GM23248 (cell line): Measurements from ENCODE around the gene PDIA6. TPM values are rescaled to one million over a fixed set of nuclear protein-coding genes. Genes with fewer than 3 reads are reported as not detected.
"Not testable (repeated sequence)": the region's sequence is repeated elsewhere in the genome, so short reads cannot be mapped to it uniquely, and the experiment has no call there.

ENCODE experiments used
- DNase-seq: peaks from one replicate; pipeline ENCODE4 v3.0.0-alpha.2; 2015
- H2AFZ ChIP-seq: fragments of 200-600 bp; sonication (generic); 2 replicates; pipeline ENCODE4 v1.6.1; 2016; ENCODE audit warnings: antibody characterized with exemption
- H3F3A ChIP-seq: fragments of 200-600 bp; sonication (generic); 2 replicates; pipeline ENCODE4 v1.6.1; 2016; ENCODE audit warnings: mild to moderate bottlenecking, antibody characterized with exemption, mixed run types; ENCODE audit not compliant: insufficient read depth
- H3K27ac ChIP-seq: fragments of 200-600 bp; sonication (generic); 2 replicates; pipeline ENCODE4 v1.5.1; 2016; ENCODE audit warnings: mild to moderate bottlenecking
- H3K27me3 ChIP-seq: fragments of 200-600 bp; sonication (generic); replicated peaks from 2 replicates; pipeline ENCODE4 v1.6.1; 2016; ENCODE audit warnings: mild to moderate bottlenecking; ENCODE audit not compliant: insufficient read depth
- H3K36me3 ChIP-seq: fragments of 200-600 bp; sonication (generic); 2 replicates; pipeline ENCODE4 v1.6.1; 2016; ENCODE audit warnings: low read depth, mild to moderate bottlenecking
- H3K4me1 ChIP-seq: fragments of 200-600 bp; sonication (generic); 2 replicates; pipeline ENCODE4 v1.6.1; 2016; ENCODE audit warnings: mild to moderate bottlenecking; ENCODE audit not compliant: insufficient read depth
- H3K4me2 ChIP-seq: fragments of 200-600 bp; sonication (generic); one replicate; pipeline ENCODE4 v1.6.1; 2016; ENCODE audit warnings: mild to moderate bottlenecking; ENCODE audit not compliant: unreplicated experiment
- H3K4me3 ChIP-seq: fragments of 200-600 bp; sonication (generic); 2 replicates; pipeline ENCODE4 v1.5.1; 2016; ENCODE audit warnings: mild to moderate bottlenecking
- H3K79me2 ChIP-seq: fragments of 200-600 bp; sonication (generic); 2 replicates; pipeline ENCODE4 v1.6.1; 2016; ENCODE audit warnings: mild to moderate bottlenecking; ENCODE audit not compliant: insufficient read depth
- H3K9ac ChIP-seq: fragments of 200-600 bp; sonication (generic); 2 replicates; pipeline ENCODE4 v1.6.1; 2016; ENCODE audit warnings: mild to moderate bottlenecking
- H3K9me2 ChIP-seq: fragments of 200-600 bp; sonication (generic); 2 replicates; pipeline ENCODE4 v1.6.1; 2016; ENCODE audit warnings: mixed run types, mild to moderate bottlenecking, moderate library complexity; ENCODE audit not compliant: insufficient read depth
- H3K9me3 ChIP-seq: fragments of 200-600 bp; sonication (generic); one replicate; pipeline ENCODE4 v1.6.1; 2017; ENCODE audit warnings: low read depth
- H4K20me1 ChIP-seq: fragments of 200-600 bp; sonication (generic); 2 replicates; pipeline ENCODE4 v1.6.0; 2016; ENCODE audit not compliant: insufficient read depth
- EZH2 ChIP-seq: fragments of 200-600 bp; sonication (generic); IDR thresholded peaks from 2 replicates; pipeline ENCODE4 v1.6.1; 2018; ENCODE audit warnings: antibody characterized with exemption, mild to moderate bottlenecking; ENCODE audit not compliant: insufficient read depth, poor library complexity, severe bottlenecking
- EZH2phosphoT487 ChIP-seq: fragments of 200-600 bp; sonication (generic); IDR thresholded peaks from 2 replicates; pipeline ENCODE4 v1.6.1; 2018; ENCODE audit warnings: antibody characterized with exemption, moderate library complexity, mild to moderate bottlenecking, low read depth; ENCODE audit not compliant: insufficient read depth
- WGBS, 2 experiments: methylation state at CpG; one replicate each; pipeline ENCODE4 v1.1.6; 2015 to 2017; ENCODE audit warnings: low lambda C conversion rate in 2 of 2, low coverage in 1 of 2; ENCODE audit errors: missing lambda C conversion rate in 2 of 2; 5-methylcytosine and 5-hydroxymethylcytosine counted together
- in situ Hi-C: fragments of 300-500 bp; cut with MboI; formaldehyde crosslinking; loops from 2 replicates; pipeline ENCODE4 v1.15.0; 2020
- polyA plus RNA-seq: library from polyadenylated mRNA; unstranded; fragments of >200 nt; fragmentation: Nextera tagmentation; extraction: Ambion mirVana; gene quantifications from 2 replicates; pipeline ENCODE4 v1.2.1, GENCODE V29; 2016
- total RNA-seq: library from RNA; depleted of rRNA; stranded (reverse); fragments of >200 nt; shearing (Covaris generic); gene quantifications from 2 replicates; pipeline ENCODE4 v1.2.3, GENCODE V29; 2014

The PDIA6 gene
- total and polyA plus RNA-seq, 2 experiments from 2014 or later: 363 to 502 TPM

DNA sequence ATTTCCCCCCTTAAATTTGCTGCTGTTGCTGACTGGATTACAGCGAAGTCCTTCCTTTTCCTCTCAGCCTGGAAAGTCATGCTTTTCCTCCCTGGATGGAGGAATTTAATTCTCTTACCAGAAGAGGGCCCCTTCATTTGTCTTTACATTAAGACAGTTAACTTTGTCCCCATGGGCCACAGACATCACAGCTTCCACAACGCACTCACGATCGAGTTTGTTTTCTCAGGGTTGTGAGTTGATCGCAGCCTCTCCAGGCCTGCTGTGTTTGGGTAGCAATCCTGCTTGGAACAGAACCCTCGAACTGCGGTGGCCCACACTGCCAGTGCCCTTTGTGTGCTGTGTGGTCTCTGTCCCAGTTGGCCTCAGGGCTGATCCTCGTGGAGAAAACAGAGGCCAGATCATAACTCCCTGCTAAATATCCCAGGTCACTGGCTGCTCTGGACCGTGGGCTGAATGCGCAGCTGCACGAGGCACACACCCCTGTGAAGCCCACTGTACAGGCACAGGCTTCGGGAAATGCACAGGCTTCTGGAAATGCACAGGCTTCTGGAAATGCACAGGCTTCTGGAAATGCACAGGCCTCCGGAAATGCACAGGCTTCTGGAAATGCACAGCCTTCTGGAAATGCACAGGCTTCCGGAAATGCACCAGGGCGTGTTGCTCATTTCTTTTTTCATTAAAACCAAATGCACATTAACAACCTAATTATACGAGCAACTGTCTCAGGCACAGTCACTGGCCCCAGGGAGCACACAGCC, 2.2 kb upstream of the PDIA6 start:
- Histone ChIP-seq H3K4me1 (peaks cover 16% of the 10 kb centered on the region), H3K27ac (no peak overlapping the region)
- WGBS, 2 experiments: 66 to 68% methylated on average over 16 of the region's 16 CpGs

GRCh38 chr2:10814142-10814541, 1.6 kb upstream of the PDIA6 start:
- no peak overlapping the region for H3K9ac ChIP-seq
- no peak overlapping the region; the same call in 1 of the 2 replicates for H2AFZ ChIP-seq
- peaks cover 34% of the 10 kb centered on the region for H3K79me2 ChIP-seq
- H3K9me3 ChIP-seq: no peaks in the 10 kb centered on the region
- peaks cover 3% of the 10 kb centered on the region for H3K27me3 ChIP-seq
- peaks cover 17% of the 10 kb centered on the region for H3K4me1 ChIP-seq
- WGBS, 2 experiments: 70 to 76% methylated on average over 10 of the region's 10 CpGs
- in situ Hi-C loops: no loop called here
- no peak overlapping the region for H3K4me2 ChIP-seq
- H3F3A ChIP-seq: peaks cover 5% of the 10 kb centered on the region; the same call in 1 of the 2 replicates
- DNase-seq: no peak
- no peak for TF ChIP-seq EZH2
- TF ChIP-seq EZH2phosphoT487: no peak
- no peak overlapping the region for H3K4me3 ChIP-seq
- H4K20me1 ChIP-seq: no peaks in the 10 kb centered on the region
- no peaks in the 10 kb centered on the region for H3K36me3 ChIP-seq
- no peaks in the 10 kb centered on the region for H3K9me2 ChIP-seq
- H3K27ac ChIP-seq: no peak overlapping the region

More for the DNA sequence above, 2.2 kb upstream of the PDIA6 start:
- Histone ChIP-seq H2AFZ (no peak overlapping the region; the same call in 1 of the 2 replicates), H4K20me1 (no peaks in the 10 kb centered on the region), H3K9me2 (no peaks in the 10 kb centered on the region), H3K9ac (no peak overlapping the region), H3K9me3 (no peaks in the 10 kb centered on the region), H3K79me2 (peaks cover 28% of the 10 kb centered on the region), H3K36me3 (no peaks in the 10 kb centered on the region), H3K4me3 (no peak overlapping the region), H3K4me2 (no peak overlapping the region), H3F3A (peaks cover 5% of the 10 kb centered on the region; the same call in 1 of the 2 replicates), H3K27me3 (peaks cover 9% of the 10 kb centered on the region)
- no peak for DNase-seq
- TF ChIP-seq EZH2: no peak
- no peak for TF ChIP-seq EZH2phosphoT487
- in situ Hi-C loops: no loop called here

DNA sequence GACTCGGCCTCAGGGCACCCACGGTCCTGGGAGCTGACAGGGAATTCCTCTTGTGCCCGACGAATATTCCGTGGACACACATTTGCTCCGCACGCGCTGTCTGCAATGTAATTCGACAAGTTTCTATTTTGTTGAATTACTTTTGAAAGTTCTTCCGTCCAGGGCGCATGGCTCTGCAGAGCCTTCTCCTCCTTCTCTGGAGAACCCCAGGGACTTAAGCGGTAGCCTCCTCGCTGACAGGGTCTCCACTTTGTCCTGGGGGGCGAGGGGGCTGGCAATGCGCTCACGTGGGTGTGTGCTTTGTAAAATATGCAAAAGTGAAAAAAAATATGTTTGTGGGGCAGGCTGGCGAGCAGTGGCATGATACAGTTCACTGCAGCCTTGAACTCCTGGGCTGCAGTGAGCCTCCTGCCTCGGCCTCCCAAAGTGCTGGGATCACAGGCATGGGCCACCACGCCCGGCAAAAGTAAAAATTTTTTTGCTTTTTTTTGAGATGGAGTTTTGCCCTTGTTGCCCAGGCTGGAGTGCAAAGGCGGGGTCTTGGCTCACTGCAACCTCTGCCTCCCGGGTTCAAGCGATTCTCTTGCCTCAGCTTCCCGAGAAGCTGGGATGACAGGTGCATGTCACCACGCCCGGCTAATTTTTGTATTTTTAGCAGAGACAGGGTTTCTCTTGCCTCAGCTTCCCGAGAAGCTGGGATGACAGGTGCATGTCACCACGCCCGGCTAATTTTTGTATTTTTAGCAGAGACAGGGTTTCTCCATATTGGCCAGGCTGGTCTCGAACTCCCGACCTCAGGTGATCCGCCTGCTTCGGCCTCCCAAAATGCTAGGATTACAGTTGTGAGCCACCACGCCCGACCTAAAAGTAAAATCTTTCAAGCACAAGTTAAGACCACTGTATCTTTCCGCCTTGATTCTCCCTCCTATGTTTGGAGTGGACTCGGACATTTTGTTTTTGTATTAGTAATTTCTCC, 866 bp upstream of the PDIA6 start:
- H3K36me3 ChIP-seq, H3K9me3 ChIP-seq, H4K20me1 ChIP-seq, H3K27me3 ChIP-seq, H3F3A ChIP-seq, in situ Hi-C loops, H3K9me2 ChIP-seq: not testable (repeated sequence)
- H3K4me1 ChIP-seq: peaks cover 17% of the 10 kb centered on the region
- peak overlapping the region; percentile 86 for H3K4me3 ChIP-seq
- peak overlapping the region; percentile 93 for H3K9ac ChIP-seq
- peak overlapping the region; percentile 97 for H2AFZ ChIP-seq
- peak overlapping the region; percentile 41; the same call in 1 of the 2 replicates for H3K27ac ChIP-seq
- H3K4me2 ChIP-seq: peak overlapping the region; percentile 88
- peak; percentile 74 for DNase-seq
- H3K79me2 ChIP-seq: peaks cover 41% of the 10 kb centered on the region
- WGBS, 2 experiments: 45 to 49% methylated on average over 37 of the region's 37 CpGs

GRCh38 chr2:10811517-10811916, 1.1 kb downstream of the PDIA6 start:
- H3F3A ChIP-seq: peaks cover 5% of the 10 kb centered on the region; the same call in 1 of the 2 replicates
- no peaks in the 10 kb centered on the region for H3K36me3 ChIP-seq
- peak overlapping the region; percentile 67 for H3K27ac ChIP-seq
- H3K4me3 ChIP-seq: peak overlapping the region; percentile 86
- no peak for TF ChIP-seq EZH2
- TF ChIP-seq EZH2phosphoT487: no peak
- H3K9me3 ChIP-seq: no peaks in the 10 kb centered on the region
- H3K79me2 ChIP-seq: peaks cover 60% of the 10 kb centered on the region
- H3K4me2 ChIP-seq: peak overlapping the region; percentile 84
- H3K27me3 ChIP-seq: no peaks in the 10 kb centered on the region
- no peak for DNase-seq
- in situ Hi-C loops: no loop called here
- 1 to 2% methylated on average over 14 of the region's 14 CpGs for WGBS, 2 experiments
- H3K4me1 ChIP-seq: peaks cover 17% of the 10 kb centered on the region
- H2AFZ ChIP-seq: peak overlapping the region; percentile 80
- no peaks in the 10 kb centered on the region for H4K20me1 ChIP-seq
- H3K9ac ChIP-seq: peak overlapping the region; percentile 93
- H3K9me2 ChIP-seq: no peaks in the 10 kb centered on the region
